ENCODE data around the gene ADAMTS4. TPM values are rescaled to one million over a fixed set of nuclear protein-coding genes. Genes with fewer than 3 reads are reported as not detected.

Gene ADAMTS4
- total and polyA plus RNA-seq, 5 experiments from 2014 or later: 0.07 to 7.0 (median 0.34) TPM

DNA sequence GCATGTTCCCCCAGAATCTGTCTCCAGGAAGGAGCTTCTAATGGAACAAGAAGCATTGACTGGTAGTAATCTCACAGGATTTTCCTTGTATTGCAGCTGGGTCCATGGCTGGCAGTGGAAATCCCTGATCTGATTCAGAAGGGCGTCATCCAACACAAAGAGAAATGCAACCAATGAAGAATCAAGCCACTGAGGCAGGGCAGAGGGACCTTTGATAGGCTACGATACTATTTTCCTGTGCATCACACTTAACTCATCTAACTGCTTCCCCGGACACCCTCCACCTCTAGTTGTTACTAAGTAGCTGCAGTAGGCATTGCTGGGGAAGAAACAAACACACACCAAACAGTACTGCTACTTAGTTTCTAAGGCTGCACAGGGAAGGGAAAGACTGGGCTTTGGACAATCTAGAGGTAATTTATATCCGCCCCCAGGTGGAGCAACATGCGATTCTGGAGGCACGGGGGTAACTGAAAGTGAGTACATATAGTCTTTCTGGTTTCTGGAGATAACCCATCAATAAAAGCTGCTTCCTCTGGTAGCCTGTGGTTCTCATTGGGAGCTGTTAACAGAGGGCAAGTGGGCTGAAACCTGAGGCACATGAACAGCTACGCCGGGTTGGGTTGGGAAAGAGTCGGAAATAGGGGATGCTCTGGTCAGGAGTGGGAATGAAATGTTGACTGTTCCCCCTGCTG is 40.4 kb downstream of the ADAMTS4 start:
- DNase-seq (no peak), ATAC-seq (no peak)
- Mint-ChIP-seq H3K4me1 (peaks cover 38 to 80% (median 68%) of the 10 kb centered on the region in 4 donors), H3K9me3 (no peaks in the 10 kb centered on the region), H3K27me3 (peaks cover 0 to 1% (median 0%) of the 10 kb centered on the region in 5 donors), H3K36me3 (peaks cover 5 to 37% (median 10%) of the 10 kb centered on the region in 3 donors), H3K27ac (peak overlapping the region; percentile 89 to 97 (median 96)), H3K4me3 (peak overlapping the region; percentile 88 to 97 (median 93))
- POLR2A ChIA-PET: interaction anchor here (0.6 to 2.6 kb wide), 11 partner anchors 8 to 374 kb away, joined by 3 to 12 read pairs (median 4); partner anchors contain the start of genes B4GALT3, DEDD, NDUFS2 and NIT1

DNA sequence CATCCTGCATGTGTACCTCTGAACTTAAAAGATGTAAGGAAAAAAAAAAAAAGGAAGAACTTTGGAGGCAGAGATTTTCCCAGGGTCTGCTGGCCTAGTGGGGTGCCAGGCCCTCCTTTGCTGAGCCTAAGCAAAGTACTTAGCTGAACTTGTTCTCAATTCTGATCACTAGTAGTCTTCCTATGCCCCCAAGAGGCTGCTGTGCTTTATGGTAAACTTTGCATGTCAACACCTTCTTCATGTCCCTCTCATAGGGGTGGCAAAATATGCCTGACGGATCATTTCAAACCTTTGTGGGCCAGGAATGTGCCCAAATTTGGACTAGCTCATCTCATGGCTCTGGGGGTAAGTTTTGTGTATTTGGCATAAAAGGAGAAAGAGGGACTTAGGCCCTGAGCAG is 41.0 kb downstream of the ADAMTS4 start:
- H3K4me3 Mint-ChIP-seq: peak overlapping the region in 9 of 10 donors; percentile 3 to 97 (median 93)
- H3K27me3 Mint-ChIP-seq: peaks cover 0 to 1% (median 0%) of the 10 kb centered on the region in 5 donors
- POLR2A ChIA-PET: interaction anchor here (0.6 to 2.6 kb wide), 6 partner anchors 9 to 375 kb away, joined by 3 to 12 read pairs (median 4); partner anchors contain the start of genes B4GALT3, NIT1, PFDN2 and PPOX
- H3K9me3 Mint-ChIP-seq: no peaks in the 10 kb centered on the region
- H3K36me3 Mint-ChIP-seq: peaks cover 6 to 31% (median 7%) of the 10 kb centered on the region in 3 donors
- no peak for ATAC-seq
- peaks cover 33 to 79% (median 67%) of the 10 kb centered on the region in 4 donors for H3K4me1 Mint-ChIP-seq
- peak overlapping the region in 9 of 10 donors; percentile 89 to 97 (median 96) for H3K27ac Mint-ChIP-seq
- no peak for DNase-seq

DNA sequence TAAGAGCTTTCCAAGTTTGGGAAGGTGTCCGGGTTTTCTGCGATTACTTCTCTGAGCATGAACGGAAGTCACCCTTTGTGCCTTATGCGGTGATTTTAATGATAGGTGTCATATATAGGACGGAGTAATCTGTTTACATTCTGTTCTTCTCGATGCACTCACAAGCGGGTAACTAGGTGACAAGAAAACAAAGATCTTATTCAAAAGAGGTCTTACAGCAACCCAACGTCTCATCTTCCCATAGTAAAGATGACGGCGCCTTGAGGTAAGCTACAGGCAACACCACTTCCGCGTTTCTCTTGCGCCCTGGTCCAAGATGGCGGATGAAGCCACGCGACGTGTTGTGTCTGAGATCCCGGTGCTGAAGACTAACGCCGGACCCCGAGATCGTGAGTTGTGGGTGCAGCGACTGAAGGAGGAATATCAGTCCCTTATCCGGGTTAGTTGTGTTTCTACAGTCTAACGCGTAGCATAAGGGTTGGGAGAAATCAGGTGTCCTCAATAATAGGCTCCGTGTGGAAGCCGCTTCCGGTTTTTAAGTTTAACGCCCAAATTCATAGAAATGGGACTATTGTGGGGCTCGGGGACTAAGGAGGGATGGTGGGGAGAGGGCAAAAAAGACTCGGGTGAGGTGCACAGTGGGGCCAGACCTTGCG is 45.0 kb downstream of the ADAMTS4 start, which contains the start of gene UFC1:
TSS of gene UFC1 (plus strand) at position 297 of the 656 bp plus-strand sequence. CDS start at position 317, 20 bp downstream.
- ATAC-seq (peak; percentile 91 to 94), DNase-seq (peak; percentile 65 to 93 (median 84))
- POLR2A ChIA-PET: interaction anchor here (0.6 to 4.2 kb wide), 19 partner anchors 8 to 236 kb away, joined by 3 to 73 read pairs (median 5); partner anchors contain the start of genes ARHGAP30, B4GALT3, DEDD and NDUFS2
- Mint-ChIP-seq H3K27me3 (peaks cover 0 to 1% (median 0%) of the 10 kb centered on the region in 5 donors), H3K9me3 (no peaks in the 10 kb centered on the region), H3K36me3 (peaks cover 6 to 17% (median 6%) of the 10 kb centered on the region in 3 donors), H3K4me3 (peak within 1 kb of the TSS; percentile 91 to 100 (median 98)), H3K4me1 (peaks cover 14 to 39% (median 31%) of the 10 kb centered on the region in 4 donors), H3K27ac (peak within 1 kb of the TSS; percentile 99 to 100 (median 100))

DNA sequence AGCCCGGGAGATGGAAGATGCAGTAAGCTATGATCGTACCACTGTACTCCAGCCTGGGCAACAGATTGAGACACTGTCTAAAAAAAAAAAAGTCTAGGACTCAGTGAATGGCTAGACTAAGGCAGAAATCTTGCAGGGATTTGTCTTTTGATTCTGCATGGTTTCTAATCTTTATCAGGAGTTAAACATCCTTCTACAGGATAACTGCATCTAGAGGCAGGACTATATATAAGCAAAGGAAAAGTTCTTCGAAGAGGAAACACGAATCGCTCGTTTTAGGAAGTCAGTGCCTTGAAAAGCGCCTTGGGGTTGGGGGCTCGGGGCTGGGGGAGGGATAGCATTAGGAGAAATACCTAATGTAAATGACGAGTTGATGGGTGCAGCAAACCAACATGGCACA is 45.7 kb downstream of the ADAMTS4 start:
- H3K27ac Mint-ChIP-seq: peak overlapping the region; percentile 90 to 100 (median 100)
- H3K4me1 Mint-ChIP-seq: peaks cover 12 to 33% (median 27%) of the 10 kb centered on the region in 4 donors
- DNase-seq: no peak

DNA sequence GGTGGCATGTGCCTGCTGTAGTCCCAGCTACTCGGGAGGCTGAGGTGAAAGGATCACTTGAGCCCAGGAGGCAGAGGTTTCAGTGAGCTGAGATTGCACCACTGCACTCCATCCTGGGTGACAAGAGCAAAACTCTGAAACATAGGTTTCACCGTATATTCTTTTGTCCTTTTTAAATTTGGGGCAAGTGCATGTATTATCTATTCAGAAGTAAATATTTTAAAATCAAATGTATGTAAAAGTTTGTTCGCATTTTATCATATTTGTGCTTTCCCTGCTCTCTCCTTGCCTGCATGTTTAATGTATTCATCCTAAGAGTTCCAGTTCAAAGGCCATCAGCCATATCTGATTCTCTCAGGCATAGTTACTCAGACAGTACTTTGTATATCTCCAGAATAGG is 53.0 kb downstream of the ADAMTS4 start:
- no peaks in the 10 kb centered on the region for H3K9me3 Mint-ChIP-seq
- H3K27ac Mint-ChIP-seq: no peak overlapping the region
- ATAC-seq (no peak), DNase-seq (no peak)
- H3K27me3 Mint-ChIP-seq: no peaks in the 10 kb centered on the region
- no peaks in the 10 kb centered on the region for H3K36me3 Mint-ChIP-seq
- POLR2A ChIA-PET: interaction anchor here (0.9 to 1.2 kb wide), 2 partner anchors 13 to 25 kb away, joined by 3 to 4 read pairs; no protein-coding TSS in a partner anchor
- no peaks in the 10 kb centered on the region for H3K4me1 Mint-ChIP-seq
- H3K4me3 Mint-ChIP-seq: no peak overlapping the region

More for the DNA sequence above, 45.7 kb downstream of the ADAMTS4 start:
- peaks cover 0 to 1% (median 0%) of the 10 kb centered on the region in 5 donors for H3K27me3 Mint-ChIP-seq
- H3K9me3 Mint-ChIP-seq: no peaks in the 10 kb centered on the region
- POLR2A ChIA-PET: interaction anchor here (0.6 to 4.2 kb wide), 18 partner anchors 9 to 236 kb away, joined by 3 to 73 read pairs (median 6); partner anchors contain the start of genes ARHGAP30, B4GALT3, DEDD and NDUFS2
- peak overlapping the region; percentile 70 to 100 (median 98) for H3K4me3 Mint-ChIP-seq
- peaks cover 6 to 17% (median 6%) of the 10 kb centered on the region in 3 donors for H3K36me3 Mint-ChIP-seq
- ATAC-seq: no peak

DNA sequence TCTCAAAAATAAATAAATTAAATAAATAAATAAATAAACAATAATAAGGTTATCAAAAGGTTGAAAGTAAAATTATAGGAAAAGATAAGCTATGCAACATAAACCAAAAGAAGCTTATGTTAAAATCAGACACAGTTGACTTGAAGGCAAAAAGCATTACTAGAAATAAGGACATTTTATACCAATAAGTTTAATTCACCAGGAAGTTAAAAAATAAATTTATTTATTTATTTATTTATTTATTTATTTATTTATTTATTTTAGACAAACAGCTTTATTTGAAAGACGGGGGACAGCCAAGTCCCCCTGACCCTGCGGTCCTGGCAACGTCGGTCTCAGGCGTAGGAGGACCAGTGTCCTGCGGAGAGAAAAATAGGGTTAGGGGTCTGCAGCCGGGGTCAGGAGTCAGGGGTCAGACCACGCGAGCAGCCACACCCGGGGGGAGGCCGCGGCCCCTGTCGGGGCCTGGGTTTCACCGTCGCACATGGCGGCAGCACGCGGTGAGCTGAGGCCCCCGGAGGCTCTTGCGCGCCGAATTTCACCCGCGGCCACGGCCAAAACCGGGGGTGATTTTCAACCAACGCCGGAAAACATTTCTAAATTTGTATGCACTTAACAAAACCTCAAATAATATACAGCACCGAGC is 58.0 kb downstream of the ADAMTS4 start:
- no peaks in the 10 kb centered on the region for H3K36me3 Mint-ChIP-seq
- peaks cover 0 to 17% (median 11%) of the 10 kb centered on the region in 4 donors for H3K4me1 Mint-ChIP-seq
- H3K9me3 Mint-ChIP-seq: no peaks in the 10 kb centered on the region
- no peaks in the 10 kb centered on the region for H3K27me3 Mint-ChIP-seq
- POLR2A ChIA-PET: interaction anchor here (0.6 to 3.5 kb wide), 4 partner anchors 9 to 825 kb away, joined by 3 to 14 read pairs (median 4); partner anchors contain the start of gene DEDD
- no peak overlapping the region for H3K4me3 Mint-ChIP-seq
- DNase-seq: no peak
- H3K27ac Mint-ChIP-seq: no peak overlapping the region
- no peak for ATAC-seq

DNA sequence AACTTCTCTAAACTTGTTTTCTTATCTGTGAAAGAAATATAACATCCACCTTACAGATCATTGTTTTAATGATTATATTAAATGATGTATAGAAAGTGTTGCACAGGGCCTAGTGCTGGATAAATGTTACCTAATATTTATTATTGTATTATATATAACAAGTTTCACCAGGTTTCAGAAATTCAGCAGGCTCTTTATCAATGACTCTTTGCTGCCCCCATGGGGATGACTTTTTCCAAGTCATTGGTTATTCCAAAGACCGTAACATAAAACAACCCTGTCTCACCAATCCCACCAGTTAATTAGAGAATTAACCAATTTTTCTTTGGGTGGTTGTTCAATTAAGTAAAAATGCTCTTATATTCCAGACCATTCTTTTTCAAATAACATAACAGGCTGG is 59.1 kb downstream of the ADAMTS4 start:
- Mint-ChIP-seq H3K9me3 (no peaks in the 10 kb centered on the region), H3K4me1 (peaks cover 7 to 23% (median 16%) of the 10 kb centered on the region in 4 donors), H3K27me3 (no peaks in the 10 kb centered on the region), H3K4me3 (no peak overlapping the region), H3K36me3 (no peaks in the 10 kb centered on the region), H3K27ac (no peak overlapping the region)
- ATAC-seq (peak; percentile 54 to 59), DNase-seq (peak in 5 of 10 donors; percentile 20 to 53 (median 45))
- POLR2A ChIA-PET: interaction anchor here (3.5 kb wide), 1 partner anchor 8 kb away, joined by 14 read pairs; the partner anchor contains the start of gene DEDD

DNA sequence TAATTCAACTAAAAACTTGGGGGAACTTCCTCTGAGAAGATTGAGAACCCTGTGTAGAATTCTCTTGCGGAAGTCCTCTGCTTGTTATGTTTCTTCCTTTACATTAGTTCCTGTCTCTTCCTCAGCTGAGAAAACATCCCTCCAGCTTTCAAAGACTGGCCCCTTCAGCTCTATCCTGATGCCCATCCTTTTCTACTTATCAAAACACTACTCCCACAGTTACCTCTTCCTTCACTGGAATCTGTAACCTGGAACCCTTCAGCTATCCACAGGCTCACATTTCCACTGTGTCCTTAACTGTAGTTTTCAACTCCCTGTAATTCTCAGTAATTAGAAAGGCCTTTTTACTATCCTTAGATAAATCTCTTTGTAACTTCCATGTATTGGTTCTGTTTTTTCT is 60.4 kb downstream of the ADAMTS4 start:
- Mint-ChIP-seq H3K4me1 (peaks cover 7 to 24% (median 17%) of the 10 kb centered on the region in 4 donors), H3K27me3 (no peaks in the 10 kb centered on the region), H3K27ac (peak overlapping the region in 9 of 10 donors; percentile 7 to 87 (median 58)), H3K4me3 (peak overlapping the region in 1 of 10 donors; percentile 9), H3K36me3 (no peaks in the 10 kb centered on the region), H3K9me3 (no peaks in the 10 kb centered on the region)
- ATAC-seq: no peak
- DNase-seq: no peak
- POLR2A ChIA-PET: interaction anchor here (1.0 to 1.5 kb wide), 2 partner anchors 9 to 15 kb away, joined by 4 read pairs; partner anchors contain the start of gene UFC1

DNA sequence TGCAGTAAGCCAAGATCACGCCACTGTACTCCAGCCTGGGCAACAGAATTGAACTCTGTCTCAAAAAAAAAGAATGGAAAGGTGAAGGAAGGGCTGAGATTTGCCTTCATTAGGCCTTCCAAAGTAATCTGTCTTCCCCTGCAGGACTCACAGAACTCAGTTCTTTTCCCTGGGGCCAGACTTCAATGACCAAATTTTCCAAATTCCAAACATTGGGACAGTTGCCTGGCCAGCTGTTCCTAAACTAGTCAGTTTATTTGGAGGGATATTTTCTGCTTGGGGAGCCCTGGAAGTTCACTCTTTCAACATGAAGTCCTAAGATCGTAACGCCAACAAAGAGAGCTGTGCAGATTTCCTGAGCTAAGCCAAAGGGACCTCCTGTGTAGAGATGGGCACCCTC is 61.0 kb downstream of the ADAMTS4 start:
- POLR2A ChIA-PET: interaction anchor here (1.0 to 1.5 kb wide), 3 partner anchors 9 to 64 kb away, joined by 3 to 4 read pairs (median 4); partner anchors contain the start of genes NDUFS2 and UFC1
- no peak for ATAC-seq
- peak overlapping the region in 1 of 10 donors; percentile 43 for H3K27ac Mint-ChIP-seq
- H3K4me1 Mint-ChIP-seq: peaks cover 7 to 24% (median 17%) of the 10 kb centered on the region in 4 donors
- DNase-seq: no peak
- H3K36me3 Mint-ChIP-seq: no peaks in the 10 kb centered on the region
- H3K27me3 Mint-ChIP-seq: no peaks in the 10 kb centered on the region
- no peaks in the 10 kb centered on the region for H3K9me3 Mint-ChIP-seq
- no peak overlapping the region for H3K4me3 Mint-ChIP-seq

All from naive thymus-derived CD8-positive, alpha-beta T cell (primary cell).